Measurements from ENCODE around the gene INPP5K. TPM values are rescaled to one million over a fixed set of nuclear protein-coding genes. Genes with fewer than 3 reads are reported as not detected.

The INPP5K gene
- total RNA-seq, 2 experiments from 2014 or later, result 199 to 207 TPM

- Mint-ChIP-seq H3K36me3 (ENCODE audit: low read depth) (peaks cover 18% of the 10 kb centered on the region), H3K4me3 (no peak overlapping the region), H3K9me3 (no peaks in the 10 kb centered on the region), H3K4me1 (ENCODE audit: low read depth) (peaks cover 13% of the 10 kb centered on the region), H3K27ac (no peak overlapping the region), H3K27me3 (no peaks in the 10 kb centered on the region)
- ChIA-PET CTCF (no interaction called here), POLR2A (no interaction called here)
- H3K27ac ChIP-seq (ENCODE audit: low read depth in 1 of 2, low read length in 2 of 2), result no peak overlapping the region
- no peak for ATAC-seq (ENCODE audit: poor library complexity)
- peaks cover 22% of the 10 kb centered on the region for H3K36me3 ChIP-seq (ENCODE audit: insufficient read depth, low read length)
- peaks cover 10% of the 10 kb centered on the region for H3K4me1 ChIP-seq (ENCODE audit: insufficient read depth, low read length)
- DNase-seq, result peak in 2 of 14 experiments; percentile 49 to 54
- intact Hi-C loops (cut with DNase I, micrococcal nuclease), result loop anchor here in 1 of 2 experiments (2.0 kb wide), 1 partner anchor 13 kb away; no protein-coding TSS in a partner anchor
- H3K9me3 ChIP-seq (ENCODE audit: control insufficient read depth in 1 of 2, insufficient read depth in 1 of 2, low read length in 2 of 2), result peaks cover 0 to 7% of the 10 kb centered on the region in 2 experiments
- H3K27me3 ChIP-seq (ENCODE audit: control insufficient read depth in 1 of 2, insufficient read depth in 2 of 2, low read length in 2 of 2), result no peaks in the 10 kb centered on the region
- H3K4me3 ChIP-seq (ENCODE audit: low read length), result no peak overlapping the region
- TF ChIP-seq, protein P1, sequence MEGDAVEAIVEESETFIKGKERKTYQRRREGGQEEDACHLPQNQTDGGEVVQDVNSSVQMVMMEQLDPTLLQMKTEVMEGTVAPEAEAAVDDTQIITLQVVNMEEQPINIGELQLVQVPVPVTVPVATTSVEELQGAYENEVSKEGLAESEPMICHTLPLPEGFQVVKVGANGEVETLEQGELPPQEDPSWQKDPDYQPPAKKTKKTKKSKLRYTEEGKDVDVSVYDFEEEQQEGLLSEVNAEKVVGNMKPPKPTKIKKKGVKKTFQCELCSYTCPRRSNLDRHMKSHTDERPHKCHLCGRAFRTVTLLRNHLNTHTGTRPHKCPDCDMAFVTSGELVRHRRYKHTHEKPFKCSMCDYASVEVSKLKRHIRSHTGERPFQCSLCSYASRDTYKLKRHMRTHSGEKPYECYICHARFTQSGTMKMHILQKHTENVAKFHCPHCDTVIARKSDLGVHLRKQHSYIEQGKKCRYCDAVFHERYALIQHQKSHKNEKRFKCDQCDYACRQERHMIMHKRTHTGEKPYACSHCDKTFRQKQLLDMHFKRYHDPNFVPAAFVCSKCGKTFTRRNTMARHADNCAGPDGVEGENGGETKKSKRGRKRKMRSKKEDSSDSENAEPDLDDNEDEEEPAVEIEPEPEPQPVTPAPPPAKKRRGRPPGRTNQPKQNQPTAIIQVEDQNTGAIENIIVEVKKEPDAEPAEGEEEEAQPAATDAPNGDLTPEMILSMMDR (IDR thresholded peaks at IDR 0.05), result no peak
These were observed 48.4 kb downstream of the INPP5K start for GRCh38 chr17:1467898-1468492.

GRCh38 chr17:1467258-1467657 is 49.2 kb downstream of the INPP5K start:
- Histone ChIP-seq H3K27ac (ENCODE audit: low read depth in 1 of 2, low read length in 2 of 2) (no peak overlapping the region), H3K4me1 (ENCODE audit: insufficient read depth, low read length) (peaks cover 16% of the 10 kb centered on the region), H3K27me3 (ENCODE audit: control insufficient read depth in 1 of 2, insufficient read depth in 2 of 2, low read length in 2 of 2) (no peaks in the 10 kb centered on the region), H3K36me3 (ENCODE audit: insufficient read depth, low read length) (peaks cover 22% of the 10 kb centered on the region), H3K4me3 (ENCODE audit: low read length) (no peak overlapping the region), H3K9me3 (ENCODE audit: control insufficient read depth in 1 of 2, insufficient read depth in 1 of 2, low read length in 2 of 2) (peaks cover 0 to 7% of the 10 kb centered on the region in 2 experiments)
- CTCF ChIA-PET, result no interaction called here
- intact Hi-C loops (cut with DNase I, micrococcal nuclease), result loop anchor here in 1 of 2 experiments (2.0 kb wide), 1 partner anchor 14 kb away; no protein-coding TSS in a partner anchor
- ATAC-seq (ENCODE audit: poor library complexity), result no peak
- H3K27me3 Mint-ChIP-seq, result no peaks in the 10 kb centered on the region
- DNase-seq, result no peak
- H3K27ac Mint-ChIP-seq, result no peak overlapping the region
- H3K4me1 Mint-ChIP-seq (ENCODE audit: low read depth), result peaks cover 14% of the 10 kb centered on the region
- no peak overlapping the region for H3K4me3 Mint-ChIP-seq
- H3K9me3 Mint-ChIP-seq, result no peaks in the 10 kb centered on the region
- TF ChIP-seq, protein P1 (IDR thresholded peaks at IDR 0.05), result no peak
- POLR2A ChIA-PET, result no interaction called here
- peaks cover 18% of the 10 kb centered on the region for H3K36me3 Mint-ChIP-seq (ENCODE audit: low read depth)

DNA sequence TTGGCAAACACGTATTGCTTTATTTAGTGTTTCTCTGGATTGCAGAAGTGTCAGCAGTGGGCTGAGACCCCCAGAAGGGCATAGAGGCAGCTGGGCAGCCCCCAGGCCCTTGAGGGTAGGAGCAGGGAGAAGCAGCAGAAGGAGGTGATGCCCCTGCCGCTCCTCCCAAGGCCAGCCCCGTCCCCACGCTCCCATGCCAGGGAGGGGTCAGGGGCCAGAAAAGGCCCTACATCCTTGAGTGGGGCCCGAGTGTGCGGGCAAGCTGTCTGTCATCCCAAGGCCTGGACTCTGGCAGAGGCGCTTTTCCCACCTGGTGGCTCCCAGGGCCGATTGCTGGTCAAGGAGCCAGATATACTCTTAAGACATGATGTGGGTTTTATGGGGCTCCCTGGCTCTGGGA is 52.2 kb downstream of the INPP5K start:
- H3K4me1 Mint-ChIP-seq (ENCODE audit: low read depth), result peaks cover 32% of the 10 kb centered on the region
- H3K36me3 Mint-ChIP-seq (ENCODE audit: low read depth), result peaks cover 14% of the 10 kb centered on the region
- H3K27ac ChIP-seq (ENCODE audit: low read depth in 1 of 2, low read length in 2 of 2), result no peak overlapping the region
- no peak overlapping the region for H3K27ac Mint-ChIP-seq
- intact Hi-C loops (cut with DNase I, micrococcal nuclease), result no loop called here
- peaks cover 0 to 7% of the 10 kb centered on the region in 2 experiments for H3K9me3 ChIP-seq (ENCODE audit: control insufficient read depth in 1 of 2, insufficient read depth in 1 of 2, low read length in 2 of 2)
- H3K9me3 Mint-ChIP-seq, result no peaks in the 10 kb centered on the region
- TF ChIP-seq, protein P1 (IDR thresholded peaks at IDR 0.05), result no peak
- H3K4me3 ChIP-seq (ENCODE audit: low read length), result no peak overlapping the region
- ATAC-seq (ENCODE audit: poor library complexity), result no peak
- H3K4me1 ChIP-seq (ENCODE audit: insufficient read depth, low read length), result peaks cover 42% of the 10 kb centered on the region
- ChIA-PET POLR2A (no interaction called here), CTCF (no interaction called here)
- no peak for DNase-seq
- H3K4me3 Mint-ChIP-seq, result no peak overlapping the region
- H3K27me3 Mint-ChIP-seq, result no peaks in the 10 kb centered on the region
- H3K36me3 ChIP-seq (ENCODE audit: insufficient read depth, low read length), result peaks cover 12% of the 10 kb centered on the region
- H3K27me3 ChIP-seq (ENCODE audit: control insufficient read depth in 1 of 2, insufficient read depth in 2 of 2, low read length in 2 of 2), result no peaks in the 10 kb centered on the region

All from CD4-positive, alpha-beta T cell (primary cell).